Measurements from ENCODE around the gene RAPGEF1.

- TF ChIP-seq POLR2A (IDR thresholded peaks at IDR 0.05) (no peak), CTCF (IDR thresholded peaks at IDR 0.05) (peak; percentile 51 to 86 (median 60))
Measured at GRCh38 chr9:131739959-131740648, at the start of gene RAPGEF1.

All from sigmoid colon (tissue), 3 donors.